Activated naive CD4-positive, alpha-beta T cell treated with anti-CD3 and anti-CD28 coated beads, Interleukin-2, amount 50 U/mL, for 16 hours (primary cell): ENCODE data around the gene PRKD2.
"Not testable (repeated sequence)": the region's sequence is repeated elsewhere in the genome, so short reads cannot be mapped to it uniquely, and the experiment has no call there.

Source experiments
- DNase-seq: peaks from one replicate; pipeline ENCODE4 v3.0.0-alpha.2; 2020

PRKD2 gene

DNA sequence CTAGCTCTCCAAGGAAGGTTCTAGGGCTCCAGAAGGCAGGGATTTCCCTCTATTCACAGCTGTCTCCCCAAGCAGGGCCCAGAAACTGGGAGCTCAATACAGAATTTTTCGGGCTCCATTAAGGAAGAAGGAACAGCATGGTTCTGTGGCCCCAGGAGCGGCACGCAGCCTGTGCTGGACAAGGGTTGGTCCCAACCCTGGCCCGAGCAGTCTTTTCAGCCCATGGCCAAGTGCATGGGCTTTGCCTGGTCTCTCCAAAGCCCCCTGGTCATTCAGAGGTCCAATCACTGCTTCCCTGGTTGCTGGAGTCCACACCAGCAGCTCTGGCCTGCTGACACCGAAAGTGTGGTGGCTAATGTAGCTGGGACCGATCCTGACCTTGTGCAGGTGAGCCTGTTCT, 6.6 kb upstream of the PRKD2 start:
- no peak for DNase-seq

DNA sequence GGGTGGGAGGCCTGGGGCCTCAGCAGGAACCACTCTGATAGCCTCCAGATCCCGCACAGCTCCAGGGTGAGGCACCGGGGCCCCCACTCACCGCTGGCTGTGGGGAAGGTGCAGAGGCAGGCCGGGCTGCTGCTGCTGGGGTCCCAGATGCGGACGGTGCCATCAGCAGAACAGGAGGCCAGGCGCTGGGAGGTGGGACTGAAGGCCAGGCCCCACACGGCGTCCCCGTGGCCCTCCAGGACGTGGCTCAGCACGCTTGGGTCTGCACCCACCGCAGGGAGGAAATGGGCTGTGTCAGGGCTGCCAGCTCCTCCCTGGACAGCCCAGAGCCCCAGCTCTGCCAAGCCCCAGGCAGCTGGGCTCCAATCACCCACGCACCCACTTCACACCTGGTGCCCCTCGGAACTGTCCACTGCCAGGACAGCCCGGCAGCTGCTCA, 6.1 kb upstream of the PRKD2 start:
- DNase-seq, result no peak

DNA sequence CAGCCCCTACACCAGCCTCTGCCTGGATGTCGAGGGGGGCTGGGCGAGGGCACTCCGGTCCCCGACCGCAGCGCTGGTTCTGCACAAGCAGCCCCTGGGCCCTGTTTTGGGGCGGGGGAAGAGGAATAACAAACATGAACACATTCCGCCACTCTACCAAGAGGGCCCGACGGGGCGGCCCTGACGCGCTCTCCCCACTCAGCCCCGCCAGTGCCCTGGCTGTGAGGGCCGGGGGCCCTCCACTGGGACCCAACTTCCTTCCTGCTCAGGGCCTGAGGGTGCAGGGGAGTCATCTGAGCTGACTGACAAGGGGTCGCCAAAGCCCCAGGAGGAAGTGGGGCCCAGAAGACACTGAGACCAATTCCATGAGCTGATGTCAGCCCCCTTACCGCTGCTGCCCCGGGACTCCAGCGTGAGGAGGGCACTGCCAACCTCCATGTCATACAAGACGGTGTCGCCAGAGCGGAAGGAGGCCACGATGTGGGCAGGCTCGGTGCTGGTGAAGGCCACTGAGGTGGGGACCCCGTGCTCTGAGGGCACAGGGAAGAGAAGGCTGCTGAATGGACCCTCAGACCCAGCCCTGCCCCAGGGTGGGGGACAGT, 5.6 kb upstream of the PRKD2 start:
- DNase-seq, result no peak

DNA sequence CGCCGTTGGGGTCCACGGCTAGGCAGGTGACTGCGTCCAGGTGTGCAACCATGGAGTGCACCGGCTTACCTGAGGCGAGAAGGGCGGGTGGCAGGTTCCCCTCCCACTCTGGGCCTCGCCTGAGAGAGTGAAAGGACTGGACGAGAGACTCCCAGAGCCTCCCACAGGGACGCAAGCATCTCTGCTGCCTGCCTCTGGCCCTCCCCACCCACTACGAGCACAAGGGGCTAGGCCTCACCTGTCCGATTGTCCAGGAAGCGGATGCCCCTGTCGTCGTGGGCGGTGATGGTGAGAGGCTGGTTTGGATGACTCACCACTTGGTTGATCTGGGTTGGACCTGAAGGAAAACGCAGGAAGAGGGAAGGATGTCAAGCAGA, 5.1 kb upstream of the PRKD2 start:
- DNase-seq, result no peak

DNA sequence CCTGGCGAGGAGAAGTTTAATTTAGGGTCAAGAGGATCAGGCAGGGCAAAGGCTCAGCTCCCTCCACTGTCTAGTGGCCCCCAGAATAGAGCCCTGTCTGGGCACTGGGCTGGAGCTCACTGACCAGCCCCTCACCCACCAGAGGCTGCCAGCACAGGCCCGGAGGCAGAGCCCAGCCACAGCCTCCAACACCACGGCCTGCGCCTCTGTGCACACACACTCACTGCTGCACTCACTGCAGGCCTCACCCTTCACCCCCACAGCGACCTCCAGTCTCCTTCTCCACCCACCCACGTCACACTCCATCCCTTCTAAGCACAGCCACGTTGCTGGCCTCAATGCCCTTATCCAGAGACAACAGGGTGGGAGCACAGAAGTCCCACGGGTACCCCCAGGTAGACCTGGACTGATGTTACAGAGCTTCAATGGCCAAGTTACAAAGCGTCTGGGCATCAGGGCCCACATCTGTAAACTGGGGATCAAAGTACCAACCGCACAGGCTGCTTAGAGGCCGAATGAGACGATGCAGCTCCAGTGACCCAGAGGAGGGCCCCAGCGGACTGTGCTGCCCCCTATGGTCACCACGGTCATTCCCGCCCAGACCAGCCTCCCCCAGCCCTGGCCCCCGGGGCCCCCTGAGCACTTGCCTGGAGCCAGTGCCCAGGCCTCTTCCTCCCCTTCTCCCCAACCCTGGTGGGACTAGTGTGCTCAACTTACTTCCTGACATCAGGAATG, 4.5 kb upstream of the PRKD2 start:
- no peak for DNase-seq

DNA sequence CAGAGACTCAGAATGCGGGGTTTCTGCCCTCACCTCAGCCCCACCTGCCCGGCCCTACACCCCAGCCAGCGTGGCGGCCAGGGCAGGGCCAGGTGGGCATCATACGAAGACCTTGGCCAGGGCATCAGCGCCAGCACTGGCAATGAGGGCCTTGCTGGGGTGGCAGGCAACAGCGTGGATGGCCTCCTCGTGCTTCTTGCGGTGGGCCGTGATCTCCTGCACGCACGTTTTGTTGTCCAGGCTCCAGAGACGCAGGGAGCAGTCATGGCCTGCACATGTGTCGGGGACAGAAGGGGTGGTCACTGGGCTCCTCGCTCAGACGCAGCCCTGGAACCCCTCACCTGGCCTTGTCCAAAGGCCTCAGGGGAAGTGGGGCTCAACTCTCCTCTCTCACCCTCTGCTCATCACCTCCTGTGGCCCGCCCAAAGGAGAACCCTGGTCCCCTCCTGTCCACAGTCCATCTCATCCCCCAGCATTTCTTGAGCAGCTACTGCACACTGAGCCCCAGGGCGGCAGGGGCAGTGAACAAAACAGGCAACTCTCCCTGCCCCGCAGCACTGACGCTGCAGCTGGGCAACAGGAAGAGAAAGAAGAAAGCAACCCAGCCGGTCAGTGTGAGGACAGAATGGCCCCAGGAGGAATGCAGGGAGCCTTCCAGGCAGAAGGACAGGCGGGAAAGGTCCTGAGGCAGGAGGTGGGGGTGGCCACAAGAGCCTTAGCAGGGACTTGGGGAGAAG, 3.8 kb upstream of the PRKD2 start:
- DNase-seq, result no peak

DNA sequence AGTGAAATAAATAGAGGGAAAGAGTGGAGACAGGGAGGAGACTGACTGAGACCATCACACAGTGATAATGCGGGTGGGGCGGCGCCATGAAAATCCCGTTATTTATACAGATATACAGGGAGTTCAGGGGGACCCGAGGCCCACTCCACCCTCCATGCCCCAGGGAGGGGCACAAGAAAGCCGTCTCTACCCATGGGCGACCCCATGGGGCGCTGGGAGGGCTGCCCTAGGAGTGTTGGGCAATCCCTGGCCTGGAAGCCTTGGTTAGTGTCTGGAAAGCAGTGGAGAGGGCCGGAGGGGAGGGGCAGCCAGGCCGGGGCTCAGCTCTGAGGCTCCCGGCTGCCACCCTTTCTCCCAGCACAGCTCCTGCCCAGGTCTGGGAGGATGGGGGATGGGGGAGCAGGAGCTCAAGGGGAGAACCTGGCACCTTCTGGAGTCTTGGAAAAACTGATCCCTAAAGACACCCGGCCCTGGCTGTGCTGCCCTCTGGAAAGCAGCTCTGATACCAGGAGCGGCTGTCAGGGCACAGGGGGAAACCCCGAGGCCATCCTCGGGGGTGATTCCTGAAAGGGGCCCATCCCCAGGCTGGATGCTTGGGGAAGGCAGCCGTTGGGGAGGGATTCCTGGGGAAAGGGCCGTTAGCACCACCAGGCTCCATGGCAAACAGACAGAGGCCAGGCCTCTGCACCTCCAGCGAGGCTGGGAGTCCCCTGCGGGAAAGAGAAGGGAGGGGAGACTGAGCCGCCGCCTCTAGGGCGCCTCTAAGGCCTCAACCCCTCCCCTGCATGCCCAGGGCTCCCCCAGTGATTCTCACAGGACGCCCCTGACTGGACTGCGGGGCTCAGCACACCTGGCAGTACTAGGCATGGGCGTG, 3.0 kb upstream of the PRKD2 start:
- DNase-seq, result no peak

DNA sequence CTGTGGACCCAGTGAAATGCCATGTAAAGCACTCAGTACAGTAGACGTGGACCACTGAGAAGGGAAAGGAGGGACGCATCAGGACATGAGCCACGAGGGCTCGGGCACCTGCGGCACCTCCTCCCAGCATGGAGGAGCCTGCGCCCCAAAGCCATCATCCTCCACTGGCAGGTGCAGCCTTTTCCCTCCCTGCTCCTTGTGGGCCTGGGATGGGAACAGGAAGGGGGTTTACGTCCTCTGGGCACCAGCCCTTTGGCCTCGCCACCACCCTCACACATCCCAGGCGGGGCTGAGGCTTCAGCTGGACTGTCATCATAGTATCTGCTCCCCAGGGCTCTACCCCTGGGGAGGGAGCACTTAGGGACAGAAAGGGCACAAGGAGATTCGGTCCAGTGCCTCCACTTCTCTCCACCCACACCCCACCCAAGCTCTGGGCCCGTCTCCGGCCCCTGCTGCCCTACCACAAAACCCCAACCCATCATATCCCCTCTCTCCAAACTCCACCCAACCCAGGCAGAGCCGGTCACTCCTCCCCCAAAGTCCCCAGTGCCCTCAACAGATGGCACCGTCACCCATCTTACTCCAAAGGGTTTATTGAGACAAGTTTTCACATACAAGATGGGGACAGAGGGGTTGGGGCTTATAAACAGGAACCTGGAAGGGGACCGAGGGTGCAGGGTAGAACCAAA, 2.2 kb upstream of the PRKD2 start:
- DNase-seq, result no peak

DNA sequence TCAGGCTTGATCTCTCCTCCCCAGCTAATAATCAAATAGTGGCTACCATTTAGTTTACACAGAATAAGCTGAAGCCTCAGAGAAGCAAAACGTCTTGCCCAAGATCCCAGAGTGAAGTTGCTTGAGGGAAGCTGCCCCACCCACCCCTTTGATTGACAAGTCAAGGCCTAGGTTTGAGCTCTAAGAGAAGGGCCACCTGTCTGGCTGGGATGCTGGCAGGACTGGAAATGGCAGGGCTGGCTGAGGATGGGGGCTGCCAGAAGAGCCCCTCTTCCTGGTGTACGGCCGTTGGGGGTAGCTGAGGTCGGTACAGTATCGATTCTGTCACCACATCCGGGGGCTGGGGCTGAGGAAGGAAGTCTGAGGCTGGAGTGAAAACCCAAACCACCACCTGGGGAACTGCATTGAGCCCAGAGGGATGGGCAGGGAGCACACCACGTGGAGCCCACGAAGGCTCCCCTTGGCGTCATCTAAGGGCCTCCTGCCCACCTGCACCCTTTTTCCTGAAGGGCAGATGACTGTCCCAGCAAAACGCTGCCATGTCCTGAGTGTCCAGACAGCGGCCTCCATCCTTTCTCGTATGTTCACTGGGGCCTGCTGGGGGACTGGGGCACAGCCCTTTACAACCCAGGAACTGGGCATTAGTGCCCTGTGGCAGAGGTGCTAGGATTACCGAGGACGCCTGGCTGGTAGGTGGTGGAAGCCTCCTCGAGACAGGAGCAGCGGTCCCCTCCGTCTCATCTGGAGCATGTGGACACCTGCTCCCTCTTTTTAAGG, 1.4 kb upstream of the PRKD2 start:
- peak; percentile 35 for DNase-seq

DNA sequence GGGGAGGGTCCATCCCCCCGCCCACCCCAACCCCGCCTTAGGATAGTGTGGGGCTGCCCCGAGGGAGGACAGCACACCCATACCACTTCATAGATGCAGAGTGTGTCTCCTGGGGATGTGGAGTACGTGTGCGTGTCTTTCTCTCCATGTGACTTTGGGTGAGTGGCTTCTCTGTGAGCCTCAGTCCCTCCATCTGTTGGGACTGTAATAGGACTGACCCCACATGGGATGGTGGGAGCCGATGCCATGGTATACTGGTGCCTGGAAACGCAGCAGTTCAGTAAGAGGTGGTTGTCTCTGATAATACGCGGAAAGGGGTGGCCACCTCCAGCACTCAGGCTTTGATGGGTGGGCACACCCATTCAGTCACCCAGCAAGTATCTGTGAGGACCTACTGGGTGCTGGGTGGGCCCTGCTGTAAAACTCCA, 816 bp upstream of the PRKD2 start:
- no peak for DNase-seq

DNA sequence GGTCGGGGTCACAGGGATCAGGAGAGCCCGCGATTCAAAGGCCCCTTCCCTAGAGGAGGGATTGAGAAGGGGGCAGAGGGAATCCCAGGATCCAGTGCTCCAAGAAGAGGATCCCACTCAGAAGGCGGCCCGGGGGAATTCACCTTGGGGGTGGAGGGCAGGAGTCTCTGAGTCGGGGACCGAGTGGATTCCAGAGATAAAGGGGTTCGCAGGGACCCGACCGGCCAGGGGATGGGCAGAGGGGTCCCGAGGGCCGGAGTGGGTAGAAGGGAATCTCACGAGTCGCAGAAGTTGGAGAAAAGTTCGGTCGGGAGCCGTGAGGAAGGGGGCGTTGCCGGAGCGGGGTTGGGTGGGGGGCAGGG, 261 bp downstream of the PRKD2 start:
- no peak for DNase-seq

DNA sequence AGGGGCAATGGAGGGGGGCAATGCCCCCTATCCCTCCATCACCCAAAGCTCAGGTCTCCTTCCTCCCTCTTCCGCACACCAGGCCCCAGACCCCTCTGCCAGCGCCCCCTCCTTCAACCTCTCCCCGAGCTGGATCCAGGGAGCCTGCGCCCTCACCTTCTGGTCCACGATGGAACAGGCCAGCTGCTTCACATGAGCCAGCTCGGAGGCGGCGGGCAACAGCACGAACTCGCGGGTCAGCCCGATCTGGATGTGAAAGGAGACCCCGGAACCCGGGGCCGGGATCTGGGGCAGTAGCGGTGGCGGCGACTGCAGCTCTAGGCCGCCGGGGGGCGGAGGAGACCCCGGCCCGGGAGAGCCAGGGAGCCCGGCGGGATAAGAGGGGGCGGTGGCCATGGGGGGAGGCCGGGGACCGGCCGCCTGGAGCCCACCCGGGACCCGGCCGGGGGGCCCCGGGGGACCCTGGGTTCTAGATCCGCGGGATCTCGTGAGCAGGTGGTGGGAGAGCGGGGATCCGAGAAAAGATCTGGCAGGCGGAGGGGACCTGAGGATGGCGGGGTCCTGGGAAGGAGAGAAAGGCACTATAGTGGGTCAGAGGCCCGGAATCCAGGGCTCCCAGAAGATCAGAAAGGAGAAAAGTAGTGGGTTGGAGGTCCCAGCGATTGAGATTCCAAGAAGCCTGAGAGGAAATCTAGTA, 791 bp downstream of the PRKD2 start:
- DNase-seq, result no peak

DNA sequence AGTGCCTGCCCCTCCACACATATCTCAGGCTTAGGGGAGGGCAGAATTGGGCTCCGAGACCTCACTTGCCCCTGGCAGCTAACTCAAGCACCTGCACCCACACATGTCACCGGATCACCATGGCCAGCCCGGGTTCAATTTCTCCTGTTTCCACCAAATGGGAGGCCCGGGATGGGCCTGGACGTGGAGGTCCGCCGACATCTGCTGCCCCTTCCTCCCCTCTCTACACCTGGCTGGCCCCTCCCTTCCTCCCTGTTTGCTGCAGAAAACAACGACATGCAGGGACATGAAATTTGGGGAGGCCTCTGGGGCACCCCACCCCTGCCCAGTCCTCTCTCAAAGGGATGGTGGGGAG, 1.3 kb downstream of the PRKD2 start:
- DNase-seq, result no peak

DNA sequence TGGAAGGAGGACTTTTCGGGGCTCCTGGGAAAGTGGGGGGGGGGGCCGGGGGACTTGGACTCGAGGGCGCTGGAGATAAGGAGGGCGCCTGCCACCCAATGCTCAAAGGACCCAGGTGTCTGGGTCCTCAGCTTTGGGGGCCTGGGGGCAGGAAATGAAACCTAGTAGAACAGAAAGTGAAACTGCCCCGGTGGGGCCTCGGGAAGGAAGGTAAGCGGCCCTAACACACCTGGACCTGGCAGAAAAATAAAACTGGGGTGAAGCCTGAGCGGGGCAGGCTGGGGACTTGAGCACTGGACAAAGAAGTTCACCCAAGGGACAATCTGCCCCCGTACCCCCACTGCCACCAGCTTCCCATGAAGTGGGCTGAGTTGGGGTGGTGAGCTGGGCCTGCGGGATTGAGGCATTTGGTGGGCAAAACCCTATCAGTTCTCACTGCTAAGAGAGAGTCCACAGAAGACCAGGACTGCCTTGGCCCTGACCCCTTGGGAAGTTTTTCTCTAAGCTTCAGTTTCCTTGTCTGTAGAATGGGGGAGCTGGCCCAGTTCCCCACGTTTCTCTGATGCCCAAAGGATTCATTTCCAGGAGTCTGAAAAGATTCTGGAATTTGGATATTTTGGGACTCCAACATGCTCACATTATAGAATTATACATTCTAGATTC, 2.3 kb downstream of the PRKD2 start:
- peak; percentile 68 for DNase-seq

DNA sequence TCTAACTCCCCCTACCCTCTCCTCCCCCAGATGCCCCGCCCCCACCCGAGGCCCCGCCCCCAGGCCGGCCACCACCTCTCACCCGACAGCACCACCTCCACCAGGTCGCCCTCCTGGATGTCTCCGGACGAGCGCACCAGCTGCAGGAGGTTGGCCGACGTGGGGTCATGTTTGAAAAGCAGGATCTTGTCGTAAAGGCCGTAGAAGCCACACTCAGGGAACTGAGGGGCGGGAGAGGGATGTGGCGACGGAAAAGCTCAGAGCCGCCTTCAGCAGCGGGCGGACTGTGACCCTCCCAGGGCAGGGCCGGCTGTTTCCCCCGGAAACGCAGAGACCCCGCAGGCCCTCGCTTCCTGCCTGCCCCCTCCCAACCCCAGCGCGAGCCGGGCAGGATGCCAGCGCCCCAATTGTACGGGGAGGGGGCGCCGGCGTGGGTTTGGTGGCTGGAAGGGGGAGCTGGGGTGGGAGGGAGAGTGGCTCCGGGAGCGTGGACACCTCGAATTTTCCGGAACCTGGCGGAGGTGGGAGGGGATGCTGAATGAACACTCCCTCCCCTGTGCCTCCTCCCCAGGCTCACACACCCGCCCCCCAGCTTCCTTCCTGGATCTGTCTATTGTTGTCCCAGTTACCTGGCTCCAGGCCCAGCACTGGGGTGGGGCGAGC, 3.0 kb downstream of the PRKD2 start:
- peak; percentile 65 for DNase-seq

DNA sequence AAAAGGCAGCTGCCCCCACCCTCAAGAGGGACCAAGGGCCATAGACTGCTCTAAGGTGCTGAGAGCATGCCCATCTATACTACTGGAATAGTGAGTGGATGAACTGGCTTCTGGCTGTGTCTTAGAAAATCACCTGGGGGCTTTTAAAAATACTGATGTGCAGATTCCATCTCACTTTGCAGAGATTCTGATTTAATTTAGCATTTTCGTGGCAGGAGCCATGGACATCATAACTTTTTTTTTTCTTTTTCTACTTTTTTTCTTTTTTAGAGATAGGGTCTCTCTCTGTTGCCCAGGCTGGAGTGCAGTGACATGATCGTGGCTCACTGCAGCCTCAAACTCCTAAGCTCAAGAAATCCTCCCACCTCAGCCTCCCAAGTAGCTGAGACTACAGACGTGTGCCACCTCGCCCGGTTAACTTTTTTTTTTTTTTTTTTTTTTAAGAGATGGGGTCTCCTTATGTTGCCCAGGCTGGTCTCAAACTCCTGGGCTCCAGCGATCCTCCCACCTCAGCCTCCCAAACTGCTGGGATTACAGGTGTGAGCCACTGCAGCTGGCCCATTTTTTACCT, 4.1 kb downstream of the PRKD2 start:
- DNase-seq, result not testable (repeated sequence)

DNA sequence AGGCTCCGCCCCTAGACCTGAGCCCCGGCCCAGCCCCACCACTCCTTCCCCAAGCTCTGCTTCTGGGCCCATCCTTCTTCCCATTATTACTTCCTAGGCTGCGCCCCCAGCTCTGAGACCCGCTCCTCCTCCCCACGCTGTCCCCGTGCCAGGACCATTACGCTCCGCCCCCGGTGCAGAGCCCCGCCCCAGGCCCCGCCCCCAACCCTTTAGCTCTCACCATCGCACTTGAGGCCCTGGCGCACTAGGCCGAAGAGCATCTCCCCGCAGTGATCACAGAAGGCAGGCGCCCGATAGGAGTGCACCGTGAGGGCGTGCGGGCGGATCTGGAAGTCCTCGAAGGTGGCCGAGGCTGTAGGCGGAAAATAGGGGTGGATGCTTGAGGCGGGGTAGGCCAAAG, 6.2 kb downstream of the PRKD2 start:
- no peak for DNase-seq

DNA sequence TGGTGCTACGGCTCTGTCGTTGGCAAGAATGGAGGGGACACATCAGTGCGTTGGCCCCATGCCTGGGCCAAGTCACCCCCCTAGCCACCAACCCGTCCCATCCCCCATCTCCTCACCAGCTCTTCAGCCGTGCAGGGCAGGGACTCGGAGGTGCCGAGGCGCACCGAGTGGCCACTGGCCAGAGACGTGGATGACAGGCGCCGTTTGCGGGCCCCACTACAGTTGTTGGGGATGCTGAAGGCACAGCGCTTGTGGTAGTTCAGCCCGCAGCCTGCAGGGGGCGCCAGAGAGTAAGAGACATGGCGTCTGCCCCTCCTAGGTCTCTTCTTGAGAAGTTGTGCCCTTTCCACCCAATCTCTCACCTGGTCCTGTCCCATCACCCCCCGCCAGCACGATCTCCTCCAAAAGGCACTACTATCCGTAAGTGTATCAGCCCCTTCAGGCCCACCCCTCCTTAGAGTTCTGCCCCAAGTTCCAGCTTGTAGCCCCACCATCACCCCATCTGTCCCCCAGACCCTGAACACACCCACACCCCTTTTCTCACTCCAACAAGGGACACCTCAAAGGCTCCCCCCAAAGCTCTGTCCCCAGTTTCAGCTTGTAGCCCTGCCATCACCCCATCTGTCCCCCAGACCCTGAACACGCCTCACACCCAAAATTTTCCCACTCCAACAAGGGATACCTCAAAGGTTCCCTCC, 12.4 kb downstream of the PRKD2 start:
- DNase-seq, result peak; percentile 87

DNA sequence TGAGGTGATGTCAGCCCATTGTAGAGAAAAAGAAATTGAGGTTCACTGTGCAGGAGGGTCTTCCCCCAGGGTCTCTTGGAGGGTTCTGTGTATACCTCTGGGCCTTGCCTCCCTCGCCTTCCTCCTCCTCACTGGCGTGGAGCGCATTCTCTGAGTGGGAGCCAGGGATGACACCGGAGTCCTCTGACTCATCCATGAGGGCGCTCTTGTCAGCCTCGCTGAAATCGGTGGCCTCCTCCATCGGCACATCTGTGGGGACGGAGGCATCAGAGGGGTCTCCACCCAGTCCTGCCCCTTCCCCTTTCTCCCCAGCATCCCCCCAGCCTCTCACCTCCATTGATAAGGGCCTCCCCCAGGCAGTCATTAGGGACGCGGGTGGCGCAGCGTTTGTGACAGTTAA, 16.2 kb downstream of the PRKD2 start:
- no peak for DNase-seq
